Fibroblast of lung (primary cell): Measurements from ENCODE around the gene MDFIC. TPM values are rescaled to one million over a fixed set of nuclear protein-coding genes. Genes with fewer than 3 reads are reported as not detected.

Experiments
- DNase-seq, 2 donors: peaks; one replicate each; pipeline versions ENCODE4 v3.0.0 to v3.0.0-alpha.2; 2010; ENCODE audit warnings: low read depth in 2 of 2
- H2AFZ ChIP-seq: 2 replicates; pipeline ENCODE4 v1.5.1; 2012; ENCODE audit warnings: low read length, control low read depth, inconsistent platforms
- H3K27ac ChIP-seq: 2 replicates; pipeline ENCODE4 v1.5.1; 2011; ENCODE audit warnings: low read length, control low read depth; ENCODE audit not compliant: insufficient read depth
- H3K27me3 ChIP-seq: 2 replicates; pipeline ENCODE4 v1.5.1; 2011; ENCODE audit warnings: mild to moderate bottlenecking, low read length; ENCODE audit not compliant: control insufficient read depth, insufficient read depth
- H3K36me3 ChIP-seq: 2 replicates; pipeline ENCODE4 v1.5.1; 2011; ENCODE audit warnings: low read length; ENCODE audit not compliant: control insufficient read depth, insufficient read depth
- H3K4me1 ChIP-seq: 2 replicates; pipeline ENCODE4 v1.5.1; 2011; ENCODE audit warnings: low read length; ENCODE audit not compliant: control insufficient read depth, insufficient read depth; ENCODE audit errors: extremely low read depth
- H3K4me2 ChIP-seq: 2 replicates; pipeline ENCODE4 v1.5.1; 2011; ENCODE audit warnings: low read length, control low read depth; ENCODE audit not compliant: insufficient read depth; ENCODE audit errors: extremely low read depth
- H3K4me3 ChIP-seq, 4 experiments: fragments of 200-600 bp in 1 of 4; sonication (generic) in 1 of 4; replicated peaks in 1 of 4; 2 replicates each; pipeline ENCODE4 v1.5.1; 2011 to 2016; ENCODE audit warnings: low read length in 4 of 4, low read depth in 3 of 4, mild to moderate bottlenecking in 3 of 4, control low read depth in 2 of 4, inconsistent platforms in 1 of 4, mixed read lengths in 1 of 4; ENCODE audit not compliant: insufficient read depth in 1 of 4; ENCODE audit errors: control extremely low read depth in 1 of 4
- H3K79me2 ChIP-seq: 2 replicates; pipeline ENCODE4 v1.5.1; 2012; ENCODE audit warnings: mild to moderate bottlenecking, low read length, inconsistent platforms; ENCODE audit not compliant: control insufficient read depth, insufficient read depth
- H3K9ac ChIP-seq: 2 replicates; pipeline ENCODE4 v1.5.1; 2011; ENCODE audit warnings: mild to moderate bottlenecking, low read length, control low read depth; ENCODE audit not compliant: insufficient read depth
- H3K9me3 ChIP-seq: 2 replicates; pipeline ENCODE4 v1.5.1; 2012; ENCODE audit warnings: low read depth, low read length; ENCODE audit not compliant: control insufficient read depth, insufficient read depth
- H4K20me1 ChIP-seq: 2 replicates; pipeline ENCODE4 v1.5.1; 2011; ENCODE audit warnings: low read length; ENCODE audit not compliant: control insufficient read depth, insufficient read depth; ENCODE audit errors: extremely low read depth
- EZH2 ChIP-seq: IDR thresholded peaks from 2 replicates; pipeline ENCODE4 v1.5.1; 2012; ENCODE audit warnings: low read length, control low read depth, mild to moderate bottlenecking; ENCODE audit errors: missing control alignments
- polyA plus RNA-seq, 2 donors: library from polyadenylated mRNA; depleted of rRNA in 1 of 2; stranded (reverse) in 1 of 2; unstranded in 1 of 2; fragments of >200 nt; gene quantifications; 2 replicates each; pipeline ENCODE4 v1.2.1, GENCODE V29; 2011 to 2012; ENCODE audit warnings: missing spikeins in 1 of 2
- total RNA-seq: library from RNA; depleted of rRNA; stranded (reverse); fragments of >200 nt; gene quantifications from 2 replicates; pipeline ENCODE4 v1.2.1, GENCODE V29; 2014
- TF ChIP-seq, protein P1 (sequence below), 2 donors: IDR thresholded peaks in 1 of 2; conservative IDR thresholded peaks in 1 of 2; 1 replicate in 1 of 2; 2 replicates in 1 of 2; pipeline ENCODE4 v1.5.1; 2011 to 2012; ENCODE audit warnings: low read length in 2 of 2, control low read depth in 1 of 2, inconsistent platforms in 1 of 2, low read depth in 1 of 2, mild to moderate bottlenecking in 1 of 2

MDFIC gene
- total and polyA plus RNA-seq, 2 donors (not counting 1 experiment from before 2014, with no cell fraction given), result 38.7 to 67.4 TPM

DNA sequence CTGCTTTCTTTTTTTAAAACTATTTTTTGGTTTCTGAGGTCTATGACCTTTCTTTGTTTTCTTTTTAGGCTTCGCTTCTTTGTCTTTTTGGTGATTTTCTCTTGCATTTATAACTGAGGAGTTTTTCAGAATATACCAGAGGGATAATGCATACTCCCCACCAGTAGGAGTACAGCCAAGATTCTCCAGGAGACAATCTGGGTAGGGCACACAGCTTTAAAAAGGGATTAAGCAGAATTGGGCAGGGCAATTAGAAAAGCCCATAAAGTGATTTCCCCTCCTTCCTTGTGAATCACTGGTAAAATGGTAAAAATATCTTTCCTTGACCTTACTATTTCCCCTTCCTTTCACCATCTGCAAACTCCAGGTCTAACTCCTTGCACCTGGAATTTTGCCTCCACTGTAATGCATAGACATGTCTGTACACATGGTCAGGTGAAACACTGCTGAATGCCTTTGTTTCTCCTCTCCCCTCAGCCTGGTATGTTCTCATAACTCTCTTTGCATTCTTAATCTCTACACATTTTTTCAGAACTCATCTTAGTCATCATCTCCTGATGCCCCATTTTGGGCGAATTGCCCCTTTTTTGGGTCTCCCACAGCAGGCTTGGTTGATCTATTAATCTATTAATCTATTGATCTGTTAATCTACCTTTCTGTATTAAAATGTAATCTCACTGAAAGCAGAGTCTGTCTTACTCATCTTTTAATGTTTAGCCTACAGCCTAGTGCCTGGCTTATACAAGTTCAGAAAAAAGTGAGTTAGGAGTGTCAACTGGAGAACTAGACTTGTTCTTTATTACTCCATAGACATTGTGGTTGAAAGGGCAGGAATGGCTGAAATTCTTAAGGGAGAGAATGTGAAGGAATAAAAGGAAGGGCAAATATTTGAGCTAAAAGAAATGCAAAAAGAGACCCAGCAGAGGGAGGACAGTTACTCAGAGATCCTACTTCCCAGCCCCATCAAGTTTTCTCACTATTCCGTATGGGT is 64.6 kb downstream of the MDFIC start:
- Histone ChIP-seq H3K4me3 (no peak overlapping the region), H3K27ac (no peak overlapping the region), H3K4me1 (peaks cover 8% of the 10 kb centered on the region), H3K4me2 (no peak overlapping the region), H4K20me1 (no peaks in the 10 kb centered on the region), H3K9ac (no peak overlapping the region), H3K36me3 (no peaks in the 10 kb centered on the region), H2AFZ (no peak overlapping the region), H3K27me3 (no peaks in the 10 kb centered on the region), H3K9me3 (no peaks in the 10 kb centered on the region), H3K79me2 (peaks cover 3% of the 10 kb centered on the region)
- TF ChIP-seq EZH2, result no peak
- TF ChIP-seq, protein P1, sequence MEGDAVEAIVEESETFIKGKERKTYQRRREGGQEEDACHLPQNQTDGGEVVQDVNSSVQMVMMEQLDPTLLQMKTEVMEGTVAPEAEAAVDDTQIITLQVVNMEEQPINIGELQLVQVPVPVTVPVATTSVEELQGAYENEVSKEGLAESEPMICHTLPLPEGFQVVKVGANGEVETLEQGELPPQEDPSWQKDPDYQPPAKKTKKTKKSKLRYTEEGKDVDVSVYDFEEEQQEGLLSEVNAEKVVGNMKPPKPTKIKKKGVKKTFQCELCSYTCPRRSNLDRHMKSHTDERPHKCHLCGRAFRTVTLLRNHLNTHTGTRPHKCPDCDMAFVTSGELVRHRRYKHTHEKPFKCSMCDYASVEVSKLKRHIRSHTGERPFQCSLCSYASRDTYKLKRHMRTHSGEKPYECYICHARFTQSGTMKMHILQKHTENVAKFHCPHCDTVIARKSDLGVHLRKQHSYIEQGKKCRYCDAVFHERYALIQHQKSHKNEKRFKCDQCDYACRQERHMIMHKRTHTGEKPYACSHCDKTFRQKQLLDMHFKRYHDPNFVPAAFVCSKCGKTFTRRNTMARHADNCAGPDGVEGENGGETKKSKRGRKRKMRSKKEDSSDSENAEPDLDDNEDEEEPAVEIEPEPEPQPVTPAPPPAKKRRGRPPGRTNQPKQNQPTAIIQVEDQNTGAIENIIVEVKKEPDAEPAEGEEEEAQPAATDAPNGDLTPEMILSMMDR (conservative IDR thresholded peaks at IDR 0.05 in 1 of 2, IDR thresholded peaks at IDR 0.05 in 1 of 2; ENCODE audit: low read depth in 1 of 2, low read length in 2 of 2), result no peak
- peak in 1 of 2 donors; percentile 74 for DNase-seq

DNA sequence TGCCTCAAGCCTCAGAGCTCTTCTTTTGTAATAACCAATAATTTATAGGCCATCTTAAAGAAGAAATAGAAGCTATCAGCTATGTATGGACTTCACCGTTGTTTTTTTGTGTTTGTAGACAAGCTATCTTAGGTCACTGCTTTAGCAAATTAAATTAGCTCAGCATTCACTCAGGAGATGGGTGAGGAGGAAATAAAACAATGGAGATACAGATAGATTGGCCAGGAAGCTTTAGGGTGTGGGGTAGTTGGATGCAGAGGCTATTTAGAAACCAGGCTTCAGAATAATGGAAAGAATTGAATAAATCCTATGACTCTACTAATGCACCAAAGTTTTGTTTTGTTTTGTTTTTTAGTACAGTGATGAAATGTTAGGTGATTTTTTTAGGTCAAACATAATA is 66.1 kb downstream of the MDFIC start:
- Histone ChIP-seq H2AFZ (no peak overlapping the region), H3K4me2 (no peak overlapping the region), H3K27ac (no peak overlapping the region), H4K20me1 (no peaks in the 10 kb centered on the region), H3K36me3 (no peaks in the 10 kb centered on the region), H3K79me2 (peaks cover 3% of the 10 kb centered on the region), H3K9me3 (no peaks in the 10 kb centered on the region), H3K27me3 (no peaks in the 10 kb centered on the region), H3K4me1 (peaks cover 8% of the 10 kb centered on the region), H3K9ac (no peak overlapping the region), H3K4me3 (no peak overlapping the region)
- DNase-seq, result no peak
- TF ChIP-seq, protein P1 (conservative IDR thresholded peaks at IDR 0.05 in 1 of 2, IDR thresholded peaks at IDR 0.05 in 1 of 2; ENCODE audit: low read depth in 1 of 2, low read length in 2 of 2), result no peak
- TF ChIP-seq EZH2, result no peak

DNA sequence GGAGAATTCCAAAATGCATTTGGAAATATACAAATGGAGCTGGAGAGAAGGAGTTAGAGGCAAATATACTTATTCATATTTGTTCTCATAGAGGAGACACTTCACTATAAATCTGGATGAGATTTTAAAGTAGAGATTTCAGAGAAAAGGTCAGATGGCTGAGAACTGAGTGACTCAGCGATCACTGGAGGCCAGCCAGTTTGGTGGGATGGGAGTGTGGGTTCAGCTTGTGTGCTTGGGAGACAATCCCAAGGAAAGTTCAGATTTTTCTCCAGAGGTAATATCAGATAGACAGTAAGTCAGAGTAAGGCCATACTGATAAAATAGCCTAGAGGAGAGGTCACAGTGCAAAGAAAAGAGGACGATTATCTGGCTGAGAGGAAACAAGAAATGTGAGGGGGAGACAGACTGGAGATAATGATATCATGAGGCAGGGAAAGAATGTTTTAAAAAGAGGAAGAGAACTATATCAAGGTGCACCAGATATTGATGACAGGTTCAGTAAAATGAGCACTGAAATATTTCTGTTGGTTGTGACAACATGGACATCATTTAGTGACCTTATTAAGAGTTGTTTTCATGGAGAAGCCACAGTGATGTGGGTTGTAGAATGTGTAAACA is 67.0 kb downstream of the MDFIC start:
- peaks cover 3% of the 10 kb centered on the region for H3K79me2 ChIP-seq
- DNase-seq, result peak; percentile 79 to 81
- no peak overlapping the region for H3K4me2 ChIP-seq

More for the DNA sequence above, 67.0 kb downstream of the MDFIC start:
- H3K4me3 ChIP-seq, result no peak overlapping the region
- H4K20me1 ChIP-seq, result no peaks in the 10 kb centered on the region
- no peak overlapping the region for H3K9ac ChIP-seq
- no peaks in the 10 kb centered on the region for H3K27me3 ChIP-seq
- H3K9me3 ChIP-seq, result no peaks in the 10 kb centered on the region
- TF ChIP-seq EZH2, result no peak
- TF ChIP-seq, protein P1 (conservative IDR thresholded peaks at IDR 0.05 in 1 of 2, IDR thresholded peaks at IDR 0.05 in 1 of 2; ENCODE audit: low read depth in 1 of 2, low read length in 2 of 2), result no peak
- H3K36me3 ChIP-seq, result no peaks in the 10 kb centered on the region
- no peak overlapping the region for H3K27ac ChIP-seq
- H3K4me1 ChIP-seq, result peaks cover 8% of the 10 kb centered on the region
- no peak overlapping the region for H2AFZ ChIP-seq
